Esophagus squamous epithelium (tissue), 5 donors: Measurements from ENCODE around the gene LBHD1. TPM values are rescaled to one million over a fixed set of nuclear protein-coding genes. Genes with fewer than 3 reads are reported as not detected.
"Not testable (repeated sequence)": the region's sequence is repeated elsewhere in the genome, so short reads cannot be mapped to it uniquely, and the experiment has no call there.

Experiments
- DNase-seq: peaks from one replicate; lab custom pipeline; 2025; lab: John Stamatoyannopoulos, UW
- H3K27ac ChIP-seq, 4 donors: fragments of 200-600 bp; sonication (generic); one replicate each; pipeline ENCODE4 v1.5.1; 2016 to 2019; ENCODE audit warnings: mild to moderate bottlenecking in 1 of 4
- H3K27me3 ChIP-seq, 4 donors: fragments of 200-600 bp; sonication (generic); 1 replicate in 3 of 4; 2 replicates in 1 of 4; pipeline versions ENCODE4 v1.5.1 to v1.6.0; 2017 to 2021; ENCODE audit warnings: antibody characterized with exemption in 1 of 4
- H3K36me3 ChIP-seq, 3 donors: fragments of 200-600 bp; sonication (generic); one replicate each; pipeline ENCODE4 v1.5.1; 2016 to 2019
- H3K4me1 ChIP-seq, 3 donors: fragments of 200-600 bp; sonication (generic); one replicate each; pipeline ENCODE4 v1.5.1; 2017 to 2019
- H3K4me3 ChIP-seq, 4 donors: fragments of 200-600 bp; sonication (generic); 1 replicate in 3 of 4; 2 replicates in 1 of 4; pipeline ENCODE4 v1.5.1; 2016 to 2019; ENCODE audit warnings: mild to moderate bottlenecking in 2 of 4, moderate library complexity in 1 of 4
- H3K9me3 ChIP-seq, 3 donors: fragments of 200-600 bp; sonication (generic); one replicate each; pipeline ENCODE4 v1.5.1; 2016 to 2019
- POLR2A ChIP-seq, 4 donors: fragments of 450-650 bp; IDR thresholded peaks; one replicate each; pipeline ENCODE4 v1.6.1; 2017; ENCODE audit warnings: antibody characterized with exemption in 4 of 4, mild to moderate bottlenecking in 4 of 4, moderate library complexity in 3 of 4
- WGBS, 2 donors: methylation state at CpG; one replicate each; pipeline ENCODE4 v1.1.5; 2018; 5-methylcytosine and 5-hydroxymethylcytosine counted together
- intact Hi-C: fragments of 100-400 bp; cut with DNase I; formaldehyde crosslinking; loops from one replicate; pipeline ENCODE4 v1.15.0; 2022
- total RNA-seq, 4 donors: library from RNA; depleted of rRNA; stranded (reverse); fragments of >200 nt; gene quantifications; one replicate each; pipeline ENCODE4 v1.1.0, GENCODE V29; 2016
- TF ChIP-seq, protein P1 (sequence below), 6 experiments: fragments of 450-650 bp in 4 of 6; fragments of 200-600 bp in 2 of 6; sonication (generic) in 2 of 6; IDR thresholded peaks; one replicate each; pipeline ENCODE4 v1.5.1; 2016 to 2019; ENCODE audit warnings: antibody characterized with exemption in 6 of 6, mild to moderate bottlenecking in 4 of 6, moderate library complexity in 4 of 6
- donor health status: DM: yes; HTN: yes; CAD: no.

Gene LBHD1
- total RNA-seq, 4 donors from 2014 or later, result 1.8 to 3.6 (median 2.5) TPM

DNA sequence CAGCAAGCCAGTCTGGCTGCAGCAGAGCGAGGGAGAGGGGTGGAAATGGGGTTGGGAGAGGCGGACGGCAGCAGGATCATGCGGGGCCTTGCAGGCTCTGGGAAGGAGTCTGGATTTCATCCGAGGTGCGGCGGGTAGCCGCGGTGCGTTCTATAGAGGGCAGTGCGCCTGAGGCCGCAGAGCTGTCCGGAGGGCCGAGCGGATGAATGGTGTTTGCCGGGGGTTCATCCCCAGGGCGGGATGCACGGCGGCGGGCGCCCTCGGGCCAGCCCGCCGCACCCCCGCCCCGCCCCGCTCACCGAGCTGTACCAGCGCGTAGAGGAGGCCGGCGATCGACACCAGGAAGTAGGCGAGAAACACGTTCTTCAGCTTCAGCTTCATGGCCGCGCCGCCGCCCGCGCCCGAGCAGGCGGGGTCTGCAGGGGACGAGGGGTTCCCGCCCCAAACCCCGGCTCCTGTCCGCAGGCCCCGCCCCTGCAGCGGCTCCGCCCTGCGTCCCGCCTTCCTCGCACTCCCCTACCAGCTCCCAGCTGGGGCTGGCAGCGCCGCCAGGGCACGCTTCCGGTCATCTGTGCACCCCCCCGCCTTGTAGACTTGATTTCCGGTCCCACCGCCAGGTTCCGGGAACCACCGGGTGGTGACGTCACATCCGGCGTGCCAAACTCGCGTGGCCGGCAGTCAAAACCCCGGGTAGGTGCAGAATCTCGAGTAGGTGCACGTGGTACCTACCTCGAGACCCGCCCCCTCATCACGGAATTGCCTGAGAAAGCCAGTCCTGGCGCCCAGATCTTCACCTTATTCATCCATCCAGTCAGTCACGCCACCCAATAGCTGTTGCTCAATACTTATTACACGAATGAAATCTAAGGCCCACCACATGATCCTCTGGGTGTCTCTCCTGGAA lies 50.2 kb downstream of the LBHD1 start, which contains the start of gene B3GAT3:
Gene B3GAT3 (minus strand): TSS at position 420 of the 904 bp plus-strand sequence. CDS start 39 bp downstream, at position 381.
- H3K9me3 ChIP-seq, result no peaks in the 10 kb centered on the region
- WGBS, 2 donors, result 0 to 1% methylated on average over 25 to 28 of the region's 77 CpGs
- H3K27me3 ChIP-seq, result no peaks in the 10 kb centered on the region
- peak within 1 kb of the TSS; percentile 87 to 96 (median 90) for H3K27ac ChIP-seq
- intact Hi-C loops, result no loop called here
- H3K4me3 ChIP-seq, result peak within 1 kb of the TSS; percentile 58 to 82 (median 65)
- peaks cover 12 to 38% (median 19%) of the 10 kb centered on the region in 3 donors for H3K4me1 ChIP-seq
- TF ChIP-seq, protein P1, sequence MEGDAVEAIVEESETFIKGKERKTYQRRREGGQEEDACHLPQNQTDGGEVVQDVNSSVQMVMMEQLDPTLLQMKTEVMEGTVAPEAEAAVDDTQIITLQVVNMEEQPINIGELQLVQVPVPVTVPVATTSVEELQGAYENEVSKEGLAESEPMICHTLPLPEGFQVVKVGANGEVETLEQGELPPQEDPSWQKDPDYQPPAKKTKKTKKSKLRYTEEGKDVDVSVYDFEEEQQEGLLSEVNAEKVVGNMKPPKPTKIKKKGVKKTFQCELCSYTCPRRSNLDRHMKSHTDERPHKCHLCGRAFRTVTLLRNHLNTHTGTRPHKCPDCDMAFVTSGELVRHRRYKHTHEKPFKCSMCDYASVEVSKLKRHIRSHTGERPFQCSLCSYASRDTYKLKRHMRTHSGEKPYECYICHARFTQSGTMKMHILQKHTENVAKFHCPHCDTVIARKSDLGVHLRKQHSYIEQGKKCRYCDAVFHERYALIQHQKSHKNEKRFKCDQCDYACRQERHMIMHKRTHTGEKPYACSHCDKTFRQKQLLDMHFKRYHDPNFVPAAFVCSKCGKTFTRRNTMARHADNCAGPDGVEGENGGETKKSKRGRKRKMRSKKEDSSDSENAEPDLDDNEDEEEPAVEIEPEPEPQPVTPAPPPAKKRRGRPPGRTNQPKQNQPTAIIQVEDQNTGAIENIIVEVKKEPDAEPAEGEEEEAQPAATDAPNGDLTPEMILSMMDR (IDR thresholded peaks at IDR 0.05), result peak in 2 of 6 experiments; percentile 33 to 45
- peak in 3 of 4 donors; percentile 44 to 91 (median 80) for TF ChIP-seq POLR2A (IDR thresholded peaks at IDR 0.05)
- peak; percentile 86 for DNase-seq
- H3K36me3 ChIP-seq, result peaks cover 20 to 36% (median 24%) of the 10 kb centered on the region in 3 donors

DNA sequence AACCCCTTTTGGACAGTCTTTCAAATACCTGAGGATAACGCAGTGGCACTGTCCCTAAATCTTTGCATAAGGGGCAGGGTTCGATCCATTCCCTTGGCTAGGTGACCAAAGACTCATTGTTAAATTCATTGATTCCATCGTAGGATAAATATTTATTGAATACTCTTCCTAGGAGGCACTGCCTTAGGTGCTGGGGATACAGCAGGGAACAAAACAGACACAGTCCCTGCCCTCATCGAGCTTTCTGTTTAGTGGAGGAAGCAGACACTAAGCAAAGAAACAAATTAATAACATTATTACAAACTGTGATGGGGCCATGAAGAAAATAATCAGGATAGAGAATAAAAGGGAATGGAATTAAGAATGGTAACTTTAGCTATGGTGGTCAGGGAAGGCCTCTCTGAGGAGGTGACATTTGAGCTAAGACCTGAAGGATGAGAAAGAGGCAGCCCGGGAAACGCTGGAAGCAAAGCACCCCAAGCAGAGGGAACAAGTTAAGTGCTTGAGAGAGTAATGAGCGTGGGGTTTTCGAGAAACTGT lies 51.0 kb downstream of the LBHD1 start:
- peaks cover 12 to 38% (median 19%) of the 10 kb centered on the region in 3 donors for H3K4me1 ChIP-seq
- TF ChIP-seq POLR2A (IDR thresholded peaks at IDR 0.05), result no peak
- TF ChIP-seq, protein P1 (IDR thresholded peaks at IDR 0.05), result no peak
- H3K4me3 ChIP-seq, result peak overlapping the region; percentile 58 to 82 (median 65)
- intact Hi-C loops, result no loop called here
- H3K27me3 ChIP-seq, result no peaks in the 10 kb centered on the region
- 17 to 19% methylated on average over 8 of the region's 8 CpGs for WGBS, 2 donors
- peak overlapping the region; percentile 87 to 96 (median 90) for H3K27ac ChIP-seq
- peaks cover 18 to 36% (median 22%) of the 10 kb centered on the region in 3 donors for H3K36me3 ChIP-seq
- no peaks in the 10 kb centered on the region for H3K9me3 ChIP-seq
- DNase-seq, result no peak

DNA sequence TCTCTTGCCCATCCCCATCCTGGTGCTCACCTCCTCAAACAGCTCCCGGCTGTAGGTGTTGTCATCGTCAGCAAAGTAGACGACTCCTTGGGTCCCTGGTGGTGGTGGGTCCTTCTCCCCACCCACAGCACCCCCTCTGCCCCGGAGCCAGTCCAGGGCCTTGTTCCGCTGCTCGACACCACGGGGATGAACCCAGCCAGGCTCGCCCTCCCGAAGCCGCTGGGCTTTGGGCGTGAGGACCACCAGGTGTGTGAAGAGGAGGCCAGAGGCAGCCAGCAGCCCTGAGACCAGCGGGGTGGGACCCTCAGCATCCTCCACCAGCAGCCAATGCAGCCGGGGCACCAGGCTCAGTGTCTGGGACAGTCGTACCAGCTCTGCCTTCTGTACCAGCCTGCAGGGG lies 55.1 kb downstream of the LBHD1 start:
- H3K9me3 ChIP-seq, H3K27me3 ChIP-seq, H3K27ac ChIP-seq, intact Hi-C loops, DNase-seq, H3K4me3 ChIP-seq: not testable (repeated sequence)
- Histone ChIP-seq H3K4me1 (peaks cover 19 to 57% (median 35%) of the 10 kb centered on the region in 3 donors), H3K36me3 (peaks cover 10 to 36% (median 12%) of the 10 kb centered on the region in 3 donors)
- 80 to 83% methylated on average over 1 of the region's 14 CpGs for WGBS, 2 donors

DNA sequence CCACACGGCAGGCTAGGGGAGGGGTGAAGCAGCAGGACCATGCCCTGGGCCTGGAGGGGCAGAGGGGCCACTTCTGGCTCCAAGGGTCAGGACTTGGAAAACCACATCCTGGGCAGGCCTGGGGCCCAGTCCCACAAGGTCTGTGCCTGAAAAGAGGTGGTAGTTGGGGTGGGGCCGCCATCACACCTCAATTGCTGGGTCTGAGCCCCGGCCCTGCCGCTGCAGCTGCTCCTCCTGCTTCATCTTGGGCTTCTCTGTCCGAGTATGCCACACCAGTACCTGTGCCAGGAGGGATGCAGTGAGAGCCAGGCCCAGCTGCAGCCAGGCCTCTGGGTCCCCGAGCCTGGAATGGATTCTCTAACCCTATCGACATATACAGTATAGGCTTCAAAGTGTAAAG lies 56.5 kb downstream of the LBHD1 start:
- Histone ChIP-seq H3K4me1 (peaks cover 24 to 60% (median 41%) of the 10 kb centered on the region in 3 donors), H3K27ac (peak overlapping the region in 1 of 4 donors; percentile 92), H3K27me3 (no peaks in the 10 kb centered on the region), H3K36me3 (peaks cover 10 to 43% (median 12%) of the 10 kb centered on the region in 3 donors), H3K9me3 (no peaks in the 10 kb centered on the region), H3K4me3 (no peak overlapping the region)
- DNase-seq, result no peak
- 88 to 100% methylated on average over 2 of the region's 7 CpGs for WGBS, 2 donors
- intact Hi-C loops, result no loop called here
- TF ChIP-seq, protein P1 (IDR thresholded peaks at IDR 0.05), result no peak
- TF ChIP-seq POLR2A (IDR thresholded peaks at IDR 0.05), result no peak

DNA sequence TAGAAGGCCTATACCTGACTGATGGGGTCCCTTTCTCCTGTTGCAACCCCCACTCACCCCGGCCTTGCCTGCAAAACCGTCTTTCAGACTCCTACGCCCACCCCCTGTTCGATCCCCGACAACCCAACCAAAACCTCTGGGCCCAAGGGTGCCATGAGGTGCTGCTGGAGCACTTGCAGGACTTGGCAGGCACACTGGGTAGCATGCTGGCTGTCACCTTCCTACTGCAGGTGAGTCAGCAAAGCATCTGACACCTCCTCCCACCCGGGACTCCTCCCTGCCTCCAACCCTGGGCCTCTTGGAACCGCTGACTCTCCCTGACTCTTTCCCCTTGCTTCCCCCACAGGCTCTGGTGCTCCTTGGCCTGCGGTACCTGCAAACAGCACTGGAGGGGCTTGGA lies 57.8 kb downstream of the LBHD1 start:
- peaks cover 20 to 52% (median 38%) of the 10 kb centered on the region in 3 donors for H3K4me1 ChIP-seq
- peaks cover 12 to 55% (median 15%) of the 10 kb centered on the region in 3 donors for H3K36me3 ChIP-seq
- DNase-seq, result no peak
- TF ChIP-seq, protein P1 (IDR thresholded peaks at IDR 0.05), result no peak
- TF ChIP-seq POLR2A (IDR thresholded peaks at IDR 0.05), result no peak
- no peak overlapping the region for H3K4me3 ChIP-seq
- H3K9me3 ChIP-seq, result no peaks in the 10 kb centered on the region
- peak overlapping the region; percentile 92 to 98 (median 94) for H3K27ac ChIP-seq
- 42 to 45% methylated on average over 7 to 8 of the region's 8 CpGs for WGBS, 2 donors
- no peaks in the 10 kb centered on the region for H3K27me3 ChIP-seq
- intact Hi-C loops, result no loop called here
